HepG2 (cell line): ENCODE results near the gene RNF40. TPM values are rescaled to one million over a fixed set of nuclear protein-coding genes. Genes with fewer than 3 reads are reported as not detected.

Experiments
- DMAP1 ChIP-seq: IDR thresholded peaks from 2 replicates; pipeline ENCODE4 v1.6.1; 2016
- DR1 ChIP-seq: sonication (generic); formaldehyde crosslinking; IDR thresholded peaks from 2 replicates; pipeline ENCODE4 v1.8.0; 2021; ENCODE audit warnings: mild to moderate bottlenecking, missing genetic modification reagents, inconsistent platforms
- ERF ChIP-seq: IDR thresholded peaks from 2 replicates; pipeline ENCODE4 v1.6.1; 2018; ENCODE audit warnings: missing biosample characterization, missing genetic modification reagents
- HMG20A ChIP-seq: IDR thresholded peaks from 2 replicates; pipeline ENCODE4 v1.6.1; 2016; ENCODE audit warnings: borderline replicate concordance
- HOXA5 ChIP-seq: sonication (generic); formaldehyde crosslinking; IDR thresholded peaks from 2 replicates; pipeline ENCODE4 v1.4.0; 2020; ENCODE audit warnings: missing genetic modification reagents
- JUND ChIP-seq: sonication (generic); formaldehyde crosslinking; IDR thresholded peaks from 2 replicates; pipeline ENCODE4 v1.8.0; 2022; ENCODE audit warnings: mild to moderate bottlenecking, missing genetic modification reagents
- NAIF1 ChIP-seq: sonication (generic); formaldehyde crosslinking; IDR thresholded peaks from 2 replicates; pipeline ENCODE4 v1.5.0; 2020; ENCODE audit warnings: mild to moderate bottlenecking, missing genetic modification reagents, borderline replicate concordance
- PCBP2 ChIP-seq: fragments of 200-400 bp; formaldehyde crosslinking; optimal IDR thresholded peaks from 2 replicates; pipeline ENCODE3; 2018; ENCODE audit warnings: low read length, low read depth; ENCODE audit not compliant: poor library complexity, severe bottlenecking
- RCOR2 ChIP-seq: IDR thresholded peaks from 2 replicates; pipeline ENCODE4 v1.6.1; 2016; ENCODE audit warnings: missing biosample characterization, missing genetic modification reagents
- SCMH1 ChIP-seq: sonication (generic); formaldehyde crosslinking; IDR thresholded peaks from 2 replicates; pipeline ENCODE4 v1.9.0; 2021; ENCODE audit warnings: missing genetic modification reagents, mild to moderate bottlenecking, borderline replicate concordance
- SSRP1 ChIP-seq: IDR thresholded peaks from 2 replicates; pipeline ENCODE4 v1.6.1; 2016; ENCODE audit warnings: control low read depth
- TP53 ChIP-seq: sonication (generic); formaldehyde crosslinking; conservative IDR thresholded peaks from 2 replicates; pipeline ENCODE4 v1.4.0; 2020; ENCODE audit warnings: missing genetic modification reagents
- ZBTB4 ChIP-seq: sonication (generic); formaldehyde crosslinking; IDR thresholded peaks from 2 replicates; pipeline ENCODE4 v1.4.0; 2020; ENCODE audit warnings: missing genetic modification reagents, mild to moderate bottlenecking, borderline replicate concordance
- ZBTB40 ChIP-seq, 2 experiments: fragments of 450-650 bp in 1 of 2; sonication (generic) in 1 of 2; formaldehyde crosslinking in 1 of 2; IDR thresholded peaks; 2 replicates each; pipeline versions ENCODE4 v1.6.1 to v1.8.0; 2016 to 2022; ENCODE audit warnings: antibody characterized with exemption in 1 of 2, mild to moderate bottlenecking in 1 of 2, missing genetic modification reagents in 1 of 2
- ZFP37 ChIP-seq: sonication (generic); formaldehyde crosslinking; IDR thresholded peaks from 2 replicates; pipeline ENCODE4 v1.4.0; 2020; ENCODE audit warnings: missing genetic modification reagents, borderline replicate concordance
- ZFX ChIP-seq: sonication (generic); formaldehyde crosslinking; IDR thresholded peaks from 2 replicates; pipeline ENCODE4 v1.4.0; 2020; ENCODE audit warnings: mild to moderate bottlenecking, low read depth, missing genetic modification reagents, moderate library complexity
- ZNF660 ChIP-seq: sonication (generic); formaldehyde crosslinking; IDR thresholded peaks from 2 replicates; pipeline ENCODE4 v1.5.1; 2020; ENCODE audit warnings: mild to moderate bottlenecking, low read depth, missing genetic modification reagents, borderline replicate concordance
- polyA plus RNA-seq, 8 experiments: library from polyadenylated mRNA; depleted of rRNA in 3 of 8; stranded (reverse) in 7 of 8; unstranded in 1 of 8; fragments of >200 nt; fragmentation: Illumina TruSeq in 4 of 8; extraction: Trizol in 4 of 8; gene quantifications; 2 replicates each; pipeline versions ENCODE4 v1.2.1 to v1.2.3, GENCODE V29; 2011 to 2016; ENCODE audit warnings: low read depth in 4 of 8, missing spikeins in 1 of 8, mixed read lengths in 1 of 8; ENCODE audit not compliant: insufficient read depth in 1 of 8
- total RNA-seq, 5 experiments: library from RNA; depleted of rRNA; stranded (reverse); fragments of >200 nt; fragmentation: Illumina TruSeq; extraction: Trizol; gene quantifications; 2 replicates each; pipeline ENCODE4 v1.2.3, GENCODE V29; 2016; ENCODE audit warnings: low read depth in 1 of 5

RNF40 gene
- total and polyA plus RNA-seq, 2 of the 13 experiments (the other 11 are each of a cell fraction or from before 2014, with no cell fraction given), result 84.0 to 85.6 TPM

- peak; percentile 93 for TF ChIP-seq DMAP1 (CRISPR knock-in tag)
- TF ChIP-seq SCMH1 (CRISPR knock-in tag), result no peak
- TF ChIP-seq TP53, result no peak; the same call in none of the 2 replicates
- TF ChIP-seq DR1 (CRISPR knock-in tag), result peak; percentile 66
- no peak for TF ChIP-seq ZNF660 (CRISPR knock-in tag)
- TF ChIP-seq HOXA5 (CRISPR knock-in tag), result peak; percentile 85
- peak; percentile 97 for TF ChIP-seq ZFX (CRISPR knock-in tag)
- no peak for TF ChIP-seq PCBP2
- no peak for TF ChIP-seq HMG20A (CRISPR knock-in tag)
- no peak for TF ChIP-seq ZBTB40 (IDR thresholded peaks at IDR 0.05)
- TF ChIP-seq ZBTB40 (CRISPR knock-in tag; IDR thresholded peaks at IDR 0.05), result peak; percentile 91
- TF ChIP-seq SSRP1 (CRISPR knock-in tag), result peak; percentile 77
- no peak; the same call in 1 of the 2 replicates for TF ChIP-seq ZFP37 (CRISPR knock-in tag)
- TF ChIP-seq RCOR2 (CRISPR knock-in tag), result no peak
- TF ChIP-seq NAIF1 (CRISPR knock-in tag), result no peak; the same call in 1 of the 2 replicates
- peak; percentile 95 for TF ChIP-seq ERF (CRISPR knock-in tag)
- TF ChIP-seq ZBTB4, result peak; percentile 94; the same call in 1 of the 2 replicates
- 0 out of 2 replicates have a peak, but pooled peaks have one; percentile 26 for TF ChIP-seq JUND (CRISPR knock-in tag)
Measured at GRCh38 chr16:30775392-30776188, 13.5 kb downstream of the RNF40 start (continued).
